Panc1 (cell line): Measurements from ENCODE around the gene C11orf54. TPM values are rescaled to one million over a fixed set of nuclear protein-coding genes. Genes with fewer than 3 reads are reported as not detected.

Source experiments
- ATAC-seq: fragments of 200-7000 bp; cut with Tn5 transposase; 2 replicates; pipeline ENCODE4 v1.9.1; 2020; ENCODE audit warnings: mild to moderate bottlenecking, moderate library complexity
- BruUV-seq: library from RNA; stranded (reverse); fragments of 400-500 nt; replicated peaks from 2 replicates; lab custom pipeline; 2021; lab: Mats Ljungman, UMichigan
- CTCF ChIA-PET: fragments of 300-600 bp; sonication (Branson Sonifier 250); formaldehyde crosslinking; loops from one replicate; lab custom pipeline; 2022; ENCODE audit warnings: antibody characterized with exemption; lab: Charles Lee
- POLR2A ChIA-PET: fragments of 300-600 bp; sonication (Branson Sonifier 250); formaldehyde crosslinking; loops from one replicate; lab custom pipeline; 2022; ENCODE audit warnings: antibody characterized with exemption; lab: Charles Lee
- DNase-seq: peaks from one replicate; pipeline ENCODE4 v3.0.0-alpha.2; 2010; ENCODE audit warnings: low read depth, low spot score
- H3K27ac ChIP-seq: 2 replicates; pipeline ENCODE4 v1.5.1; 2011; ENCODE audit warnings: mild to moderate bottlenecking, low read length, inconsistent platforms
- H3K27me3 ChIP-seq: fragments of 200-500 bp; sonication (Bioruptor generic); 2 replicates; pipeline ENCODE4 v1.6.0; 2014; ENCODE audit warnings: low read length, inconsistent platforms; ENCODE audit not compliant: control insufficient read depth, insufficient read depth
- H3K36me3 ChIP-seq: fragments of 200-500 bp; sonication (Bioruptor generic); 2 replicates; pipeline ENCODE4 v1.5.1; 2014; ENCODE audit warnings: inconsistent platforms, mild to moderate bottlenecking, low read length, moderate library complexity; ENCODE audit not compliant: control insufficient read depth, insufficient read depth
- H3K4me1 ChIP-seq: 2 replicates; pipeline ENCODE4 v1.5.1; 2011; ENCODE audit warnings: inconsistent platforms, mild to moderate bottlenecking, low read length, moderate library complexity; ENCODE audit not compliant: control insufficient read depth, insufficient read depth
- H3K4me3 ChIP-seq, 2 experiments: 2 replicates each; pipeline ENCODE4 v1.5.1; 2011 to 2012; ENCODE audit warnings: low read depth in 2 of 2, low read length in 2 of 2, mild to moderate bottlenecking in 2 of 2, inconsistent platforms in 1 of 2, moderate library complexity in 1 of 2
- H3K9me3 ChIP-seq: fragments of 200-500 bp; sonication (Bioruptor generic); 2 replicates; pipeline ENCODE4 v1.5.1; 2014; ENCODE audit warnings: low read depth, mild to moderate bottlenecking, inconsistent platforms, low read length, moderate library complexity; ENCODE audit not compliant: control insufficient read depth, insufficient read depth
- POLR2AphosphoS5 ChIP-seq: IDR thresholded peaks from 2 replicates; pipeline ENCODE4 v1.6.1; 2012; ENCODE audit warnings: mild to moderate bottlenecking, low read depth, low read length, moderate library complexity
- SIN3A ChIP-seq: IDR thresholded peaks from 2 replicates; pipeline ENCODE4 v1.6.1; 2012; ENCODE audit warnings: low read depth, mild to moderate bottlenecking, low read length, moderate library complexity, borderline replicate concordance; ENCODE audit not compliant: insufficient read depth
- TCF7L2 ChIP-seq: IDR thresholded peaks from 2 replicates; pipeline ENCODE4 v1.6.1; 2011; ENCODE audit warnings: mild to moderate bottlenecking, low read depth, low read length, inconsistent platforms
- in situ Hi-C: cut with HindIII; loops from 2 replicates; pipeline ENCODE4 v1.10.0; 2016; ENCODE audit warnings: low sequenced_read_pairs, low pct_unique_long_range_greater_than_20kb
- intact Hi-C: fragments of 100-400 bp; cut with micrococcal nuclease; formaldehyde crosslinking; loops from one replicate; pipeline ENCODE4 v1.10.0; 2022; ENCODE audit not compliant: unreplicated experiment
- total RNA-seq: library from RNA; stranded (reverse); gene quantifications from one replicate; pipeline ENCODE4 v1.2.1, GENCODE V29; 2021; ENCODE audit not compliant: unreplicated experiment
- TF ChIP-seq, protein P1 (sequence below), 2 experiments: IDR thresholded peaks; 2 replicates each; pipeline ENCODE4 v1.6.1; 2011 to 2012; ENCODE audit warnings: low read depth in 2 of 2, control low read depth in 1 of 2, low read length in 1 of 2, mild to moderate bottlenecking in 1 of 2, moderate library complexity in 1 of 2; ENCODE audit not compliant: insufficient read depth in 1 of 2
- TF ChIP-seq, protein P2 (sequence below): fragments of 450-650 bp; IDR thresholded peaks from 2 replicates; pipeline ENCODE4 v1.5.1; 2017; ENCODE audit warnings: mild to moderate bottlenecking

Gene C11orf54
- total RNA-seq, 1 experiment from 2014 or later, result 31.0 TPM

DNA sequence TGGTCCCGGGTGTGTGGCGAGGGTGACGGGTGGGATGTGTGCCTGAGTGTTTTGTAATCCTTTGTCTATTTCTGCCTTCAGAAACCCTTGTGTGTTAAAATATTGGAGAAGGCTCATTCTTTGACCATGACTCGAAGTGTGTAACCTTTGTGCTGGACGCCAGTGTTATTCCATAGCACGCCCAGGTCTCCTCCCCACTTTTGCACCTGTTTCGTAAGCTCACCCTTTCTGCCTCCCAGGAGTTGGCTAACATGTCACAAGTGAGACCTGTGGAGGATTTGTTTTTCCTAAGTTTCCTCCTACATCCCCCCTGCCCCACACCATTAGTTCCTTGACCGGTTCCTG is 382 bp downstream of the C11orf54 start:
- ChIA-PET CTCF (interaction anchor here (1.7 kb wide), 1 partner anchor 42 kb away, joined by 6 read pairs; the partner anchor contains the start of gene MED17), POLR2A (interaction anchor here (0.6 to 2.2 kb wide), 5 partner anchors 13 to 447 kb away, joined by 3 to 19 read pairs (median 4); partner anchors contain the start of gene MED17)
- TSS peak; percentile 96 for BruUV-seq
- Histone ChIP-seq H3K36me3 (peaks cover 36% of the 10 kb centered on the region), H3K27ac (peak overlapping the region; percentile 97), H3K4me3 (peak overlapping the region; percentile 72 to 84), H3K4me1 (peaks cover 36% of the 10 kb centered on the region), H3K9me3 (no peaks in the 10 kb centered on the region), H3K27me3 (no peaks in the 10 kb centered on the region)
- no peak for DNase-seq
- intact Hi-C loops, result no loop called here
- peak; percentile 50 for ATAC-seq
- in situ Hi-C loops, result no loop called here
- TF ChIP-seq TCF7L2 (no peak), POLR2AphosphoS5 (no peak), SIN3A (no peak)
- TF ChIP-seq, protein P1, sequence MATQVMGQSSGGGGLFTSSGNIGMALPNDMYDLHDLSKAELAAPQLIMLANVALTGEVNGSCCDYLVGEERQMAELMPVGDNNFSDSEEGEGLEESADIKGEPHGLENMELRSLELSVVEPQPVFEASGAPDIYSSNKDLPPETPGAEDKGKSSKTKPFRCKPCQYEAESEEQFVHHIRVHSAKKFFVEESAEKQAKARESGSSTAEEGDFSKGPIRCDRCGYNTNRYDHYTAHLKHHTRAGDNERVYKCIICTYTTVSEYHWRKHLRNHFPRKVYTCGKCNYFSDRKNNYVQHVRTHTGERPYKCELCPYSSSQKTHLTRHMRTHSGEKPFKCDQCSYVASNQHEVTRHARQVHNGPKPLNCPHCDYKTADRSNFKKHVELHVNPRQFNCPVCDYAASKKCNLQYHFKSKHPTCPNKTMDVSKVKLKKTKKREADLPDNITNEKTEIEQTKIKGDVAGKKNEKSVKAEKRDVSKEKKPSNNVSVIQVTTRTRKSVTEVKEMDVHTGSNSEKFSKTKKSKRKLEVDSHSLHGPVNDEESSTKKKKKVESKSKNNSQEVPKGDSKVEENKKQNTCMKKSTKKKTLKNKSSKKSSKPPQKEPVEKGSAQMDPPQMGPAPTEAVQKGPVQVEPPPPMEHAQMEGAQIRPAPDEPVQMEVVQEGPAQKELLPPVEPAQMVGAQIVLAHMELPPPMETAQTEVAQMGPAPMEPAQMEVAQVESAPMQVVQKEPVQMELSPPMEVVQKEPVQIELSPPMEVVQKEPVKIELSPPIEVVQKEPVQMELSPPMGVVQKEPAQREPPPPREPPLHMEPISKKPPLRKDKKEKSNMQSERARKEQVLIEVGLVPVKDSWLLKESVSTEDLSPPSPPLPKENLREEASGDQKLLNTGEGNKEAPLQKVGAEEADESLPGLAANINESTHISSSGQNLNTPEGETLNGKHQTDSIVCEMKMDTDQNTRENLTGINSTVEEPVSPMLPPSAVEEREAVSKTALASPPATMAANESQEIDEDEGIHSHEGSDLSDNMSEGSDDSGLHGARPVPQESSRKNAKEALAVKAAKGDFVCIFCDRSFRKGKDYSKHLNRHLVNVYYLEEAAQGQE (IDR thresholded peaks at IDR 0.05; ENCODE audit: insufficient read depth in 1 of 2, low read depth in 2 of 2, low read length in 1 of 2), result no peak
- TF ChIP-seq, protein P2, sequence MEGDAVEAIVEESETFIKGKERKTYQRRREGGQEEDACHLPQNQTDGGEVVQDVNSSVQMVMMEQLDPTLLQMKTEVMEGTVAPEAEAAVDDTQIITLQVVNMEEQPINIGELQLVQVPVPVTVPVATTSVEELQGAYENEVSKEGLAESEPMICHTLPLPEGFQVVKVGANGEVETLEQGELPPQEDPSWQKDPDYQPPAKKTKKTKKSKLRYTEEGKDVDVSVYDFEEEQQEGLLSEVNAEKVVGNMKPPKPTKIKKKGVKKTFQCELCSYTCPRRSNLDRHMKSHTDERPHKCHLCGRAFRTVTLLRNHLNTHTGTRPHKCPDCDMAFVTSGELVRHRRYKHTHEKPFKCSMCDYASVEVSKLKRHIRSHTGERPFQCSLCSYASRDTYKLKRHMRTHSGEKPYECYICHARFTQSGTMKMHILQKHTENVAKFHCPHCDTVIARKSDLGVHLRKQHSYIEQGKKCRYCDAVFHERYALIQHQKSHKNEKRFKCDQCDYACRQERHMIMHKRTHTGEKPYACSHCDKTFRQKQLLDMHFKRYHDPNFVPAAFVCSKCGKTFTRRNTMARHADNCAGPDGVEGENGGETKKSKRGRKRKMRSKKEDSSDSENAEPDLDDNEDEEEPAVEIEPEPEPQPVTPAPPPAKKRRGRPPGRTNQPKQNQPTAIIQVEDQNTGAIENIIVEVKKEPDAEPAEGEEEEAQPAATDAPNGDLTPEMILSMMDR, result no peak

DNA sequence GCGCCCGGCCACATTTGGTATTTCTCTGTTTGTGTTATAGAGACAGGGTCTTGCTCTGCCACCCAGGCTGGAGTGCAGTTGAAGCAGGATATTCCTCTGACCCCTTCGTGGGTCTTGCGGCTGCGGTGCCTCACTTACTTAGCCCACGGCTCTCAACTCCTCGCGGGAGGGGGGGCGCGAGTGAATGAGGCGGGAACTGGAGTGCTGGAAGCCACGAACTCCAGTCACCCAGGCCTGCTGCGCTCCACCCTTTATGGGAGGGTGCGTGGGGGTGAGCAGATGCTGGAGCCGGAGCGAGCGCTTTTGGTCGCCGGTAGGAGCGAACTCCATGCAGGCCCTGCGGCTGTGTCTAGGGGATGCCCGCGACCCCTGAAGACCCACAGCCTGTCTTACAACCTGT is 1.8 kb downstream of the C11orf54 start:
- Histone ChIP-seq H3K4me3 (peak overlapping the region; percentile 72 to 84), H3K27me3 (no peaks in the 10 kb centered on the region), H3K4me1 (peaks cover 22% of the 10 kb centered on the region), H3K27ac (peak overlapping the region; percentile 97), H3K9me3 (no peaks in the 10 kb centered on the region), H3K36me3 (peaks cover 22% of the 10 kb centered on the region)
- in situ Hi-C loops (no loop called here), intact Hi-C loops (no loop called here)
- BruUV-seq, result no TSS peak
- ATAC-seq (peak; percentile 63), DNase-seq (no peak)
- no peak for TF ChIP-seq SIN3A
- TF ChIP-seq POLR2AphosphoS5, result peak; percentile 28; the same call in 1 of the 2 replicates
- TF ChIP-seq, protein P1 (IDR thresholded peaks at IDR 0.05; ENCODE audit: insufficient read depth in 1 of 2, low read depth in 2 of 2, low read length in 1 of 2), result no peak
- CTCF ChIA-PET, result no interaction called here
- POLR2A ChIA-PET, result no interaction called here
